Sigmoid colon (tissue), 4 donors: ENCODE data around the gene ZNF285.

Source experiments
- POLR2A ChIP-seq, 2 donors: fragments of 450-650 bp; IDR thresholded peaks; one replicate each; pipeline ENCODE4 v1.6.1; 2016; ENCODE audit warnings: antibody characterized with exemption in 2 of 2, mild to moderate bottlenecking in 2 of 2, moderate library complexity in 2 of 2
- POLR2AphosphoS5 ChIP-seq, 4 donors: sonication (generic); formaldehyde crosslinking; IDR thresholded peaks; one replicate each; pipeline ENCODE4 v1.6.1; 2017; ENCODE audit warnings: antibody characterized with exemption in 4 of 4
- TF ChIP-seq, protein P1 (sequence below), 4 experiments: fragments of 450-650 bp in 3 of 4; fragments of 200-600 bp in 1 of 4; IDR thresholded peaks; one replicate each; pipeline ENCODE4 v1.5.1; 2016 to 2019; ENCODE audit warnings: antibody characterized with exemption in 4 of 4, mild to moderate bottlenecking in 3 of 4, moderate library complexity in 2 of 4

GRCh38 chr19:44344255-44344654 is 57.2 kb downstream of the ZNF285 start:
- TF ChIP-seq, protein P1, sequence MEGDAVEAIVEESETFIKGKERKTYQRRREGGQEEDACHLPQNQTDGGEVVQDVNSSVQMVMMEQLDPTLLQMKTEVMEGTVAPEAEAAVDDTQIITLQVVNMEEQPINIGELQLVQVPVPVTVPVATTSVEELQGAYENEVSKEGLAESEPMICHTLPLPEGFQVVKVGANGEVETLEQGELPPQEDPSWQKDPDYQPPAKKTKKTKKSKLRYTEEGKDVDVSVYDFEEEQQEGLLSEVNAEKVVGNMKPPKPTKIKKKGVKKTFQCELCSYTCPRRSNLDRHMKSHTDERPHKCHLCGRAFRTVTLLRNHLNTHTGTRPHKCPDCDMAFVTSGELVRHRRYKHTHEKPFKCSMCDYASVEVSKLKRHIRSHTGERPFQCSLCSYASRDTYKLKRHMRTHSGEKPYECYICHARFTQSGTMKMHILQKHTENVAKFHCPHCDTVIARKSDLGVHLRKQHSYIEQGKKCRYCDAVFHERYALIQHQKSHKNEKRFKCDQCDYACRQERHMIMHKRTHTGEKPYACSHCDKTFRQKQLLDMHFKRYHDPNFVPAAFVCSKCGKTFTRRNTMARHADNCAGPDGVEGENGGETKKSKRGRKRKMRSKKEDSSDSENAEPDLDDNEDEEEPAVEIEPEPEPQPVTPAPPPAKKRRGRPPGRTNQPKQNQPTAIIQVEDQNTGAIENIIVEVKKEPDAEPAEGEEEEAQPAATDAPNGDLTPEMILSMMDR (IDR thresholded peaks at IDR 0.05): no peak
- TF ChIP-seq POLR2AphosphoS5 (IDR thresholded peaks at IDR 0.05) (no peak), POLR2A (IDR thresholded peaks at IDR 0.05) (no peak)
